HG03280 (cell line): ENCODE results near the gene PRRT2.

Experiments
- ATAC-seq: cut with Tn5 transposase; IDR thresholded peaks from one replicate; pipeline ENCODE4 v1.9.1; 2021; ENCODE audit warnings: mild to moderate bottlenecking, moderate library complexity; ENCODE audit not compliant: unreplicated experiment

Gene PRRT2

DNA sequence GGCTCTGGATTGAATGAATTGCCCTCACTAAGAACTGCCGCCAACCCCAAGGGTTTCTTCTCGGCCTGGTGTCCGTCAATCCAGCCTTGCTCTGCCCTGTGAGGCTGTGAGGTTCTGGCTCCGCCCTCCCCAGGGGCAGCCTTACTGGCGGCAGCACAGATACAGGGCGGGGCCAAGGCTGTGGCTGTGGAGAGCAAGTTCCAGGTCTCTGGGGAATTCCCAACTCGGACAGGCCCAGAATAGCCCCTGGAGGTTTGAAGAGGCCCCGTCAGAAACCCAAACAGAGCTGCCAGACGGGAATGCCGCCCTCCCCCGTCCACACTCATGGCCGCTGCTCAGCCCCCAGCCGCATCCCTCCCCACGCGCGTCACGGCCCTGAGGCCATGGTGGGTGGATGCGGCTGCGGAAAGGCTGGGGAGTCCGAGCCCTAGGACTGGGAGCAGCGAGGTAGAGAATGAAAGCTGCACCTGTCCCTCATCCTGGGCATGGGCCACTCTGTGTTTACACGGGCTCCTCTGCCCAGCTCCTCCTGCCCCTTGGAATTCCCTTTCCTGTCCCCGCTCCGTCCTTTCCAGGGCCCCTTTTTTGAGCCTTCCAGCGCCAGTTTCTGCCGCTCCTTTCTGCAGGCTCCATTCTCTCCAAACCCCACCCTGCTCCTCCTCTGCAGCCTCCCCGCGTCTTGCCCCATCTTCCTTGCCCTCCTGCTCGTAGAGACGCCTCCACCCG lies 660 bp upstream of the PRRT2 start:
- peak; percentile 32 for ATAC-seq

- no peak for ATAC-seq
Measured at GRCh38 chr16:29812754-29813643, 1.0 kb downstream of the PRRT2 start.

GRCh38 chr16:29813644-29814562 lies 1.9 kb downstream of the PRRT2 start:
- ATAC-seq = no peak

GRCh38 chr16:29814592-29814991 lies 2.6 kb downstream of the PRRT2 start:
- no peak for ATAC-seq

DNA sequence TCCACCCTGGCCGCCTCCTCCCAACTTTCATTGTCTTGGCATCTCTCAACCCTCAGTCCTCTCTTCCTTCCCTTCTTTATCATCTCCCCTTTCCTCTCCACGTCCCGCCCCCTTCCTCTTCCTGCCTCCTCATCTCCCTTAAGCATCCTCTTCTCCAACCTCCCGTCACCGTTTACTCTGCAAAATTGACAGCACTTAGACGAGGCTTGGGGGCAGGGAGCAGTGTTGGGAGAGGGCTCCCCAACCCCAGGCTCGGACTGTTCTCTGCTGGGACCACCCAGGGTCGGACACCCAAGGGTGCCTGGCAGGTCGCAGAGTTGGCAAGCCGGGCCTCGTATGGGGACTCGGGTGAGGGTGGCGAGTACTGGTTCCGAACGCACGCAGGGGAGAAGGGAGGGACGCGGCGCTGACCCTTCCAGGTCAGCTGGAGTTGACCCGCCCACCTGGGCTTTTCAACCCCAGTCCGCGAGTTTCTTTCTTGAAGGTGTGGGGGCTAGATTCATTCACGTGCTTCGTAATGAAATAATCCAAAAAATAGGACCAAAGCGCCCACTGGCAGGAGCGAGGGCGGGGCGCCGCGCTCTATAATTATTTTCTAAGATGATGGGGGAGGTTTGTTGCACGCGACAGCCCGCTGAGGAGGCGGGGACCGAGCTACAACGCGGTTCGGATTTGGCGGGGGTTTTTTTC lies 3.2 kb downstream of the PRRT2 start:
- no peak for ATAC-seq

DNA sequence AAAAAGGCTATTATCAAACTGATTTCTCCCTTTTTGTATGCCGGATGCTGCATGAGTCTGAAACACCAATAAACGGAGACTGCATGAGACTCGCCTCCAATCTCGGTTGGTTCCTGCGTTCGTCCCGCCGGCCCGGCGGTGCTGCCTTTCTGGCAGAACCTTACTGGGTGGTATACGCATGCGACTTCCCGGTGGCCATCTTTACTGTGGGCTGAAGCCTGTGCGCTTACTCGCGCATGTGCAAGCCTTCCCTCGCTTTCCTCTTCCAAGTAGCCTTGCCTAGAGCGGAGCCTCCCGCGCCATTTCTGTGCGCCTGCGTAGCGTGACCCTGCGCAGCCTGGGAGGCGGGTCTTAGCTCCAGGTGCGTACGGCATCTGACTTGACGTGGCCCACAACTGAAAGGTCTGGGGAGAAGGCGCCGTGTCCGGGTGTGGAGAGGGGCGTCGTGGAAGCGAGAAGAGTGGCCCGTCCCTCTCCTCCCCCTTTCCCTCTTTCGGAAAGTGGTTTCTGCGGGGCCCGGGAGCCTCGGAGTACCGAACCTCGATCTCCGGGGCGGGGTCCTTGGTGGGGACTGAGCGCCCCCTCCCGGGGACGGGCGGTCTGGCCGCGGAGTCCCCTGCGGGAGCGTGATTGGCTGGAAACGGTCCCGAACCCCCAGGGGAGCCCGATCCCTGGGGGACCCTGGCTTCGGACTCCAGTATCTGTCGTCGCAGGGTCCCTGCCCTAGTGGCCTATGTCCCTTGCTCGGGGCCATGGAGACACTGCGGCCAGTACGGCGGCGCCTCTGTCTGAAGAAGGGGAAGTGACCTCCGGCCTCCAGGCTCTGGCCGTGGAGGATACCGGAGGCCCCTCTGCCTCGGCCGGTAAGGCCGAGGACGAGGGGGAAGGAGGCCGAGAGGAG lies 4.0 kb downstream of the PRRT2 start, which contains the start of gene PAGR1:
Gene PAGR1 (plus strand): TSS at position 360 of the 901 bp plus-strand sequence. CDS start 374 bp downstream, at position 734.
- ATAC-seq = peak; percentile 60

GRCh38 chr16:29816694-29817441 lies 4.9 kb downstream of the PRRT2 start:
- no peak for ATAC-seq

DNA sequence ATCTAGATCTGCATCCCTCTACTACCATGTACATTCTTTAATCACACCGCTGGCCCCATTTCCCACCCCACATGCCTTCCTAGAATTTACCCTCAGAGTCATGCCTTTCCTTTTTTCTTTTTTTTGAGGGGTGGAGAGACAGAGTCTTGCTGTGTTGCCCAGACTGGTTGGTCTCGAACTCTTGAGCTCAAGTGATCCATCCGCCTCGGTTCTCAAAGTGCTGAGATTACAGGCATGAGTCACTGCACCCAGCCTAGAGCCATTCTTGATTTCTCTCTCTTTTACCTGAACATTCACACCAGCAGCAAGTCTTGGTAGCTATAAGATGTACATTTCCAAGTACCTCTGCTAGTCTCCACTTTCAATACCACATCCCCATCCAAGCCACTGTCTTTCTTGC lies 6.1 kb downstream of the PRRT2 start:
- ATAC-seq = no peak

- ATAC-seq = no peak
Measured at GRCh38 chr16:29819506-29819905, 7.5 kb downstream of the PRRT2 start.

GRCh38 chr16:29820271-29820701 lies 8.3 kb downstream of the PRRT2 start, which contains the start of gene MVP:
MVP (plus strand) TSS chr16:29820462; CDS start chr16:29830550, 10,088 bp downstream.
- ATAC-seq = no peak

- ATAC-seq = peak; percentile 27
Measured at GRCh38 chr16:29820730-29821642, 9.0 kb downstream of the PRRT2 start.

GRCh38 chr16:29821643-29822115 lies 9.7 kb downstream of the PRRT2 start:
- ATAC-seq = no peak

GRCh38 chr16:29824589-29825144 lies 12.7 kb downstream of the PRRT2 start:
- no peak for ATAC-seq

GRCh38 chr16:29825145-29826044 lies 13.4 kb downstream of the PRRT2 start:
- ATAC-seq = no peak

GRCh38 chr16:29826342-29826695 lies 14.3 kb downstream of the PRRT2 start:
- no peak for ATAC-seq

- ATAC-seq = no peak
Measured at GRCh38 chr16:29830774-29831173, 18.8 kb downstream of the PRRT2 start.
